Adrenal gland (tissue), 12 donors: ENCODE measurements around the gene RFFL. TPM values are rescaled to one million over a fixed set of nuclear protein-coding genes. Genes with fewer than 3 reads are reported as not detected.

Experiments
- DNase-seq, 7 donors: peaks; one replicate each; pipeline ENCODE4 v3.0.0-alpha.2; 2019 to 2020
- H3K27ac ChIP-seq, 5 donors: fragments of 200-600 bp; sonication (generic) in 4 of 5; 1 replicate in 3 of 5; 2 replicates in 2 of 5; pipeline versions ENCODE4 v1.5.1 to v1.8.0; 2016 to 2020; ENCODE audit warnings: mild to moderate bottlenecking in 1 of 5
- H3K27me3 ChIP-seq: fragments of 200-600 bp; 2 replicates; pipeline ENCODE4 v1.8.0; 2021
- H3K36me3 ChIP-seq, 2 donors: fragments of 200-600 bp; replicated peaks in 1 of 2; 1 replicate in 1 of 2; 2 replicates in 1 of 2; pipeline versions ENCODE4 v1.5.1 to v1.8.0; 2018 to 2022
- H3K4me1 ChIP-seq, 2 donors: fragments of 200-600 bp; replicated peaks in 1 of 2; 1 replicate in 1 of 2; 2 replicates in 1 of 2; pipeline versions ENCODE4 v1.5.1 to v1.8.0; 2018 to 2021
- H3K4me3 ChIP-seq, 4 donors: fragments of 200-600 bp; sonication (generic) in 3 of 4; one replicate each; pipeline ENCODE4 v1.5.1; 2016 to 2018
- H3K9me3 ChIP-seq, 3 donors: fragments of 200-600 bp; sonication (generic) in 1 of 3; replicated peaks in 1 of 3; 1 replicate in 2 of 3; 2 replicates in 1 of 3; pipeline versions ENCODE4 v1.5.1 to v1.8.0; 2016 to 2021
- POLR2A ChIP-seq, 2 donors: fragments of 450-650 bp; IDR thresholded peaks; one replicate each; pipeline ENCODE4 v1.6.1; 2017; ENCODE audit warnings: antibody characterized with exemption in 2 of 2, mild to moderate bottlenecking in 2 of 2, moderate library complexity in 1 of 2
- WGBS, 4 donors: extraction: QIAGEN DNeasy Blood & Tissue Kit in 2 of 4; methylation state at CpG; one replicate each; pipeline versions ENCODE4 v1.1.5 to v1.1.7; 2013 to 2017; 5-methylcytosine and 5-hydroxymethylcytosine counted together
- intact Hi-C, 2 donors: fragments of 100-400 bp; cut with DNase I; formaldehyde crosslinking; loops; one replicate each; pipeline versions ENCODE4 v1.14.1 to v1.15.0; 2022 to 2023
- polyA plus RNA-seq, 3 donors: library from polyadenylated mRNA; stranded (reverse); fragments of 200-250 nt in 2 of 3; fragments of 350-450 nt in 1 of 3; fragmentation: Illumina TruSeq in 1 of 3; extraction: RNeasy Lipid Tissue Mini Kit (QIAGEN cat#74804) in 1 of 3; gene quantifications; one replicate each; pipeline ENCODE4 v1.2.3, GENCODE V29; 2013 to 2014
- total RNA-seq, 9 donors: library from RNA; depleted of rRNA in 4 of 9; stranded (reverse); fragments of >200 nt in 4 of 9; fragments of 120-200 nt in 1 of 9; fragmentation: NEBNext Ultra II Directional in 1 of 9; extraction: Animal tissue kit (Norgen Biotek cat#: 25700) in 1 of 9; gene quantifications; one replicate each; pipeline versions ENCODE4 v1.1.0 to v1.2.4, GENCODE V29; 2013 to 2023
- TF ChIP-seq, protein P1 (sequence below), 6 experiments: fragments of 450-650 bp in 4 of 6; fragments of 200-600 bp in 2 of 6; sonication (generic) in 1 of 6; IDR thresholded peaks; 1 replicate in 5 of 6; 2 replicates in 1 of 6; pipeline versions ENCODE4 v1.5.1 to v1.8.0; 2016 to 2021; ENCODE audit warnings: antibody characterized with exemption in 6 of 6, mild to moderate bottlenecking in 2 of 6, moderate library complexity in 1 of 6
- donor health status: healthy with polysubstance abuse.
- donor health status: Bipolar disorder and iron deficiency.
- donor health status: DM: yes; HTN: yes; CAD: no.
- donor health status: DM: no; HTN: no; CAD: no.
- donor health status: DM: no; HTN: no; CAD: no.
- donor health status: DM: yes; HTN: yes; CAD: no.

Gene RFFL
- total and polyA plus RNA-seq, 12 donors: 2.5 to 24.4 (median 16.3) TPM

GRCh38 chr17:34989473-34989872 is 74.0 kb downstream of the RFFL start:
- WGBS, 4 donors: 83 to 84% (median 83%) methylated on average over 10 of the region's 10 CpGs
- no peaks in the 10 kb centered on the region for H3K9me3 ChIP-seq
- intact Hi-C loops: loop anchor here in 1 of 2 donors (10.0 kb wide), 1 partner anchor 75 kb away; the partner anchor contains the start of gene RFFL

GRCh38 chr17:34988644-34989043 is 74.9 kb downstream of the RFFL start:
- TF ChIP-seq, protein P1, sequence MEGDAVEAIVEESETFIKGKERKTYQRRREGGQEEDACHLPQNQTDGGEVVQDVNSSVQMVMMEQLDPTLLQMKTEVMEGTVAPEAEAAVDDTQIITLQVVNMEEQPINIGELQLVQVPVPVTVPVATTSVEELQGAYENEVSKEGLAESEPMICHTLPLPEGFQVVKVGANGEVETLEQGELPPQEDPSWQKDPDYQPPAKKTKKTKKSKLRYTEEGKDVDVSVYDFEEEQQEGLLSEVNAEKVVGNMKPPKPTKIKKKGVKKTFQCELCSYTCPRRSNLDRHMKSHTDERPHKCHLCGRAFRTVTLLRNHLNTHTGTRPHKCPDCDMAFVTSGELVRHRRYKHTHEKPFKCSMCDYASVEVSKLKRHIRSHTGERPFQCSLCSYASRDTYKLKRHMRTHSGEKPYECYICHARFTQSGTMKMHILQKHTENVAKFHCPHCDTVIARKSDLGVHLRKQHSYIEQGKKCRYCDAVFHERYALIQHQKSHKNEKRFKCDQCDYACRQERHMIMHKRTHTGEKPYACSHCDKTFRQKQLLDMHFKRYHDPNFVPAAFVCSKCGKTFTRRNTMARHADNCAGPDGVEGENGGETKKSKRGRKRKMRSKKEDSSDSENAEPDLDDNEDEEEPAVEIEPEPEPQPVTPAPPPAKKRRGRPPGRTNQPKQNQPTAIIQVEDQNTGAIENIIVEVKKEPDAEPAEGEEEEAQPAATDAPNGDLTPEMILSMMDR (IDR thresholded peaks at IDR 0.05): no peak
- no peak for TF ChIP-seq POLR2A (IDR thresholded peaks at IDR 0.05)
- intact Hi-C loops: loop anchor here in 1 of 2 donors (10.0 kb wide), 1 partner anchor 76 kb away; the partner anchor contains the start of gene RFFL
- no peak overlapping the region for H3K4me3 ChIP-seq
- no peak for DNase-seq
- H3K9me3 ChIP-seq: no peaks in the 10 kb centered on the region
- H3K4me1 ChIP-seq: no peaks in the 10 kb centered on the region
- H3K27me3 ChIP-seq: no peaks in the 10 kb centered on the region
- WGBS, 4 donors: 79 to 97% (median 94%) methylated on average over 2 of the region's 2 CpGs
- H3K36me3 ChIP-seq: peaks cover 0 to 47% of the 10 kb centered on the region in 2 donors
- H3K27ac ChIP-seq: no peak overlapping the region

More at GRCh38 chr17:34989473-34989872, 74.0 kb downstream of the RFFL start:
- no peak overlapping the region for H3K27ac ChIP-seq
- TF ChIP-seq, protein P1 (IDR thresholded peaks at IDR 0.05): no peak
- no peak for TF ChIP-seq POLR2A (IDR thresholded peaks at IDR 0.05)
- no peak for DNase-seq
- peaks cover 0 to 56% of the 10 kb centered on the region in 2 donors for H3K36me3 ChIP-seq
- H3K4me1 ChIP-seq: no peaks in the 10 kb centered on the region
- H3K4me3 ChIP-seq: no peak overlapping the region
- H3K27me3 ChIP-seq: no peaks in the 10 kb centered on the region

DNA sequence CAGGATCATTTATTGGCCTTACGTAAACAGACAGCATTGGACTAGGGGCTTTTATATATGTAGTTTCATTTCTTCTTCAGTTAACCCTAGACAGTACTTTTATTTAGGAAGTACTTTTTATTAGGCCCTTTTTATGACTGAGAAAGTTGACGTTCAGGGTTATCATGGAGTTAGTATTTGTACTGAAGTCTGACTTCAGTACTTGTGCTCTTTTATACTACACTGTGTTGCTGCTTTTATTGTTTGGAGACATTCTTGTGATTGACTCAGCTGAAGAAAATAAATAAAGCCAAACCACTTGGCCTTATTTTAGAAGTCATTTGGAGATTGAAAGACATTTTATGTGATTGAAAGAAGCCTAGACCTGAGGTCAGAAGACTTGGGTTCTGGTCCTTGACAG is 76.3 kb downstream of the RFFL start:
- no peaks in the 10 kb centered on the region for H3K9me3 ChIP-seq
- H3K27ac ChIP-seq: no peak overlapping the region
- DNase-seq: no peak
- H3K27me3 ChIP-seq: no peaks in the 10 kb centered on the region
- TF ChIP-seq, protein P1 (IDR thresholded peaks at IDR 0.05): no peak
- no peak for TF ChIP-seq POLR2A (IDR thresholded peaks at IDR 0.05)
- H3K4me1 ChIP-seq: peaks cover 1% of the 10 kb centered on the region in 2 donors
- 87 to 93% (median 90%) methylated on average over 2 of the region's 2 CpGs for WGBS, 4 donors
- no peak overlapping the region for H3K4me3 ChIP-seq
- intact Hi-C loops: loop anchor here in 1 of 2 donors (10.0 kb wide), 1 partner anchor 78 kb away; the partner anchor contains the start of gene RFFL
- peaks cover 0 to 34% of the 10 kb centered on the region in 2 donors for H3K36me3 ChIP-seq

DNA sequence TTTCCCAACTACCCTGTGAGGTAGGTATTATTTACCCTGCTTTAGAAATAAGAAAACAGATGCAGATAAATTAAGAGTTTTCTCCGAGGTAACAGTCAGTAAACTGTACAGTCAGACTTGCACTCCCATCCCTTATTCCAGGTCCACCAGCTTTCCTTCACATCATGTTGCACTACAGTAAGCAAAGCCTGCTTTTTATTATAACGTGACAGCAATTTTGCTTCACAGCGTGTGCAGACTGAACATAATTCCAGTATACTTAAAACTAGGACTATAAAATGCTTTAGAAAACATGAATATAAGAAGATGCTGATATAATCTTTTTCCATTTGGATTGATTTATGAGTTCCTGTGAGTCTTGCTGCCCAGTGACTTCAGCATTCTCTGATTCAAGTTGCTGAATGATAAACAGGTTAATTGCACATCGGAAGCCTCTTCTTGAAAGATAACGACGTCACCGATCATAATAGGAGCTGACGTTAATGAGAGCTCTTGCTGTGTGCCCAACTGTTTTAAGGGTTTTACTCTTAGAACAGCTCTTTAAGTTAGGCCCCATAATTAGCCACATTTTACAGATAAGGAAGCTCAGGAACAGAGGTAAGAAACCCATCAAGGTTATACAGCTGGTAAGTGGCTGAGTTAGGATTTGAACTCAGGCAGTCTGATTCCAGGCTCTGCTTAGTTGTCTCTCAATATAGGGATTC is 81.8 kb downstream of the RFFL start:
- WGBS, 4 donors: 6 to 11% (median 7%) methylated on average over 8 of the region's 8 CpGs
- H3K27me3 ChIP-seq: no peaks in the 10 kb centered on the region
- peak in 1 of 2 donors; percentile 6 for TF ChIP-seq POLR2A (IDR thresholded peaks at IDR 0.05)
- TF ChIP-seq, protein P1 (IDR thresholded peaks at IDR 0.05): no peak
- no peaks in the 10 kb centered on the region for H3K9me3 ChIP-seq
- H3K27ac ChIP-seq: peak overlapping the region in 4 of 5 donors; percentile 97 to 99 (median 99)
- no peaks in the 10 kb centered on the region for H3K36me3 ChIP-seq
- intact Hi-C loops: loop anchor here in 1 of 2 donors (10.0 kb wide), 1 partner anchor 83 kb away; the partner anchor contains the start of gene RFFL
- DNase-seq: no peak
- peak overlapping the region in 2 of 4 donors; percentile 76 to 86 for H3K4me3 ChIP-seq
- peaks cover 18% of the 10 kb centered on the region in 2 donors for H3K4me1 ChIP-seq
